Right ventricle myocardium inferior (tissue), 1 donor: ENCODE results near the gene ADORA2A. TPM values are rescaled to one million over a fixed set of nuclear protein-coding genes. Genes with fewer than 3 reads are reported as not detected.

ENCODE experiments used
- ATAC-seq: fragments of 200-7000 bp; cut with Tn5 transposase; one replicate; pipeline ENCODE4 v1.9.1; 2020; ENCODE audit warnings: mild to moderate bottlenecking, moderate library complexity
- DNase-seq: peaks from one replicate; pipeline ENCODE4 v3.0.0; 2021; ENCODE audit errors: missing footprints
- intact Hi-C: fragments of 100-400 bp; cut with DNase I; formaldehyde crosslinking; loops from one replicate; pipeline ENCODE4 v1.11.0; 2022
- total RNA-seq: library from RNA; stranded (reverse); fragmentation: NEBNext Ultra II Directional; extraction: Animal tissue kit (Norgen Biotek cat#: 25700); gene quantifications from one replicate; pipeline ENCODE4 v1.2.1, GENCODE V29; 2021
- donor health status: DM: no; HTN: yes; CAD: no; lungs with severe emphysema.

The ADORA2A gene
- total RNA-seq, 1 donor from 2014 or later = 4.3 TPM

- no peak for ATAC-seq
- intact Hi-C loops = no loop called here
- DNase-seq = no peak
Observed at GRCh38 chr22:24401931-24402367, 25.4 kb upstream of the ADORA2A start.

DNA sequence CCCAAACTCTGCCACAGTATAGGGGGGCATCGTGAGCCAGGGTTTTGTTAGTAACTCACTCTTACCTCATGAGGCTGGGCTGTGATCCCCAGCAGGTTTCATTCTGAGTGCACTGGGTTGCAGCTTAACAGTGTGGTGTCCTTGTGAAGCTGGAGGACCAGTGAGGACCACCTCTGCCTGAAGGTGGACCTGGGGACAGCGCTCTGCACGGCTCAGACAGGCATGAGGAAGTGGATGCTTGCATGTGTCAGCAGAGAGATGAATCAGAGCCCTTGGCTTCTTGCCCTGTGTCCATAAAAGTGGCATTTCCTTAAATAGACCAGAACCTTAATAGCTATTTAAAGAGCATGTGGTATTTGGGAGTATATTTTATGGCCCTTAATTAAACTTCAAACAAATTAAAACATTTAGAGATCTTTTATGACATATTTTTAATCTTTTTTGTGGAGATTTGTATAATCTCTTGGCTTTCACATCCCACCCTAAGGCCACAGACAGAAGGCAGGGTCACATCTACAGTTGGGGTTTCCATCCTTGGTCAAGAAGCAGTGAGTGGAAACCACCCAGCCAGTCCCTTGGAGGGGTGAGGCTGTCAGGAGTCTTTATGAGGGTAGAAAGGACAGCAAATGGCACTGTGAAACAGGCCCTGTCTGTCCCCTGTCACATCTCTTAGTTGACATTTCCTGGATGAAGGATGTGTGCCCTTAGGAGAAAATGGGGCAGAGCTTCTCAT is 24.8 kb upstream of the ADORA2A start:
- peak; percentile 87 for ATAC-seq
- intact Hi-C loops = no loop called here

GRCh38 chr22:24403346-24403745 is 24.1 kb upstream of the ADORA2A start:
- intact Hi-C loops = no loop called here
- ATAC-seq (no peak), DNase-seq (no peak)

More for the DNA sequence above, 24.8 kb upstream of the ADORA2A start:
- DNase-seq = peak; percentile 72

GRCh38 chr22:24404561-24405275 is 22.7 kb upstream of the ADORA2A start:
- DNase-seq (no peak), ATAC-seq (no peak)
- intact Hi-C loops = loop anchor here (5.0 kb wide), 1 partner anchor 62 kb away; no protein-coding TSS in a partner anchor

DNA sequence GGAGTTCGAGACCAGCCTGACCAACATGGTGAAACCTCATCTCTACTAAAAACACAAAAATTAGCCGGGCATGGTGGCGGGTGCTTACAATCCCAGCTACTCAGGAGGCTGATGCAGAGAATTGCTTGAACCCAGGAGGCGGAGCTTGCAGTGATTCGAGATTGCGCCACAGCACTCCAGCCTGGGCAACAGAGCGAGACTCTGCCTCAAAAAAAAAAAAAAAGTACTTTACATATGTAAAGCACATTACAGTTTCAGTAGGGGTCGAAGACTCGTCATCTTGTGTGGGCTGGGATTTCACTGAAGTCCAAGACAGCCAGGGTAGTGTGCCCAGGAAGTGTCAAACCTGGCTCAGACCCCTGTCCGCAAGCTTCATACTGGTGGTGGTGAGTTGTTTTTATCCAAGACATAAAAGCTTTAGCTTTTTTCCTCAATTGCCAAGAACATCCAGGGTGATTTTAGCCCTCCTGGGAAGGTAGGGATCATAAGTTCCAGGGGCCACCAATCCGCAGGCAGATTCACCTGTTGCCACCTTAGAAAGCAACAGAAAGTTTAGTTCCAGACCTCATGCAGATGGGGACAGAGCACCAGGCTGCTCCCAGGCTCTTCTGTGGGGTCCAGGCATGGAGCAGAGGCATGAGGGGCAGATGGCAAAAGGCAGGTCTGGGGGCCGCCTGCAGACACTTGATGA is 21.6 kb upstream of the ADORA2A start:
- DNase-seq (no peak), ATAC-seq (no peak)
- intact Hi-C loops = loop anchor here (5.0 kb wide), 1 partner anchor 63 kb away; no protein-coding TSS in a partner anchor

DNA sequence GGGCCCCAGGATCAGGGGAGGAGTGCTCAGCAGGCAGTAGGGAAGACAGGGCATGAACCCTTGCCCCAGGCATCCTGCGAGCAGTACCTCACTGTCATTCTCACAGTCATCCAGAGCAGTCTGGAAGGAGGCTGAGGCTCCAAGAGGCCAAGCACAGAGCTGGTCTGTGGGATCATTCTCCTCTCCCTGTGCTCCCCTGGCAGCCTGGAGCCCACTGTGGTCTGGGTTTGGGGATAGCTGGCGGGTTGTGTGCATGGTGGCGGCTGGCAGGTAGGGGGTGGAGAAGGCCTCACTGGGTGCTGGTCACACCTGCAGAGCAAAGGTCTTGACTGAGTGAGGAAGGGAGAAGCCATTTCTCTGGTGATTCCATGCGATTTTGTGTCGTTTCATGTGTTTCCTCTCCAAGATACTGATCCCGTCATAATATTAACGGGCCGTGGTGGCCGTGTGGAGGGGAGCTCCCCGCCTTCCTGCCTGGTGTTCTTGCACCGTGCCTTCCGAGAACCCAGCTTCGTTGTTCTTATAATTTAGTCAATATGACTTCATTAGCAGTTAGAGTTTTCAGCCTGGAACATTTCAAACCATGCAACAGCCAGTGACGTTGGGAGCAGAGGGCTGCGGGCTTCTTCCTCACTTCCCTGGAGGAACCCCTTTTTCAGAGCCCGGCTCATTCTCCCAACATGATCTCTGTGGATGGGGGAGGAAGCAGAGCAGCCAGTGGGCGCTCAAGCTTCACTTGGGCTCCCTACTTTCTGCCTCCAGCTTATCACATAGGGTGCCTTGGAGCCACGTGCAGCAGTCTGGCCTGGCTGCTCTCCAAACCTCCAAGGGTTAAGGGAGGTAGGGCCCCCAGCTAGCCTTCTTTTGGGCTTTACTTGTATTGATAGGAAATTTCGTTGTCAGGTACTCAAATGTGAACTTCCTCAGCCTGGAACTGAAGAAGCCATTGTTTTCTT is 20.8 kb upstream of the ADORA2A start:
- DNase-seq = no peak
- intact Hi-C loops = loop anchor here (5.0 kb wide), 1 partner anchor 64 kb away; no protein-coding TSS in a partner anchor
- no peak for ATAC-seq

DNA sequence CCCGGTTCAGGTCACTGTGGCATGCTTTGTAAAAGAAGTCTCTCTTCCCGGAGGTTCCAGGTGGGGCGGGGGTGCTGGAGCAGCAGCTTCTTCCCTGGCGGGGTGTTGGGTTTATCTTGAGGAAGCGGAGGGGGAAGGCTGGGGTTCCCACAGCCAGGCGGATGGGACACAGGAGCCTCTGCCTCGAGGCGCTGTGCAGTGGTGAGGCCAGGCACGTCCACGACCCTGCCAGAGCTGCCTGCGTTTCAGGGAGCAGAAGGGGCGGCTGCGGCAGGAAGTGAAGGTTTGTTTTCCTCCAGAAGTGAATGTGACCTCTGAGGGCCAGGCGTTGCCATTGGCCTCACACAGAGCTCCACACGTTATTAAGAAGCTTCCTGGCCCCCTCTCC is 20.1 kb upstream of the ADORA2A start:
- ATAC-seq = no peak
- no peak for DNase-seq
- intact Hi-C loops = loop anchor here (5.0 kb wide), 1 partner anchor 65 kb away; no protein-coding TSS in a partner anchor

DNA sequence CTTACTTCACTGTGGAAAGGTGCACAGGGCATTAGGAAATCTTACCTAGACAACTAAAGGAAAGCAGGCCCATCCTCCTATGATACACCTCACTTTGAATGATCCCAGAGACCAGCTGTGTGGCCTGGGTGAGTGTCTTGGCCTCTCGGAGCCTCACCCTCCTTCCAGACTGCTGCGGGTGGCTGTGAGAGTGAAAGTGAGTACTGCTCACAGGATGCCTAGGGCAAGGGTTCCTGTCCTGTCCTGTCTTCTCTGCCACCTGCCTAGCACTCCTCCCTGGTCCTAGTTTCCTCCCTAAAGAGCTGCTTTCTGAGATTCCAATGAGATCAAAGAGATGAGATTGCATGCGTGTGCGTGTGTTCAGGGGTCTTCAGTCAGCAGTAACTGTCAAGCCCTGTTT is 19.5 kb upstream of the ADORA2A start:
- ATAC-seq (no peak), DNase-seq (no peak)
- intact Hi-C loops = loop anchor here (5.0 kb wide), 1 partner anchor 66 kb away; no protein-coding TSS in a partner anchor

GRCh38 chr22:24408630-24409029 is 18.8 kb upstream of the ADORA2A start:
- DNase-seq (no peak), ATAC-seq (no peak)
- intact Hi-C loops = loop anchor here (5.0 kb wide), 1 partner anchor 66 kb away; no protein-coding TSS in a partner anchor

GRCh38 chr22:24409707-24410106 is 17.7 kb upstream of the ADORA2A start:
- ATAC-seq (no peak), DNase-seq (no peak)
- intact Hi-C loops = loop anchor here (5.0 kb wide), 1 partner anchor 67 kb away; no protein-coding TSS in a partner anchor

- intact Hi-C loops = no loop called here
- ATAC-seq (no peak), DNase-seq (no peak)
Observed at GRCh38 chr22:24410110-24410856, 17.1 kb upstream of the ADORA2A start.

- ATAC-seq (no peak), DNase-seq (no peak)
- intact Hi-C loops = no loop called here
Observed at GRCh38 chr22:24411256-24412004, 16.0 kb upstream of the ADORA2A start.

DNA sequence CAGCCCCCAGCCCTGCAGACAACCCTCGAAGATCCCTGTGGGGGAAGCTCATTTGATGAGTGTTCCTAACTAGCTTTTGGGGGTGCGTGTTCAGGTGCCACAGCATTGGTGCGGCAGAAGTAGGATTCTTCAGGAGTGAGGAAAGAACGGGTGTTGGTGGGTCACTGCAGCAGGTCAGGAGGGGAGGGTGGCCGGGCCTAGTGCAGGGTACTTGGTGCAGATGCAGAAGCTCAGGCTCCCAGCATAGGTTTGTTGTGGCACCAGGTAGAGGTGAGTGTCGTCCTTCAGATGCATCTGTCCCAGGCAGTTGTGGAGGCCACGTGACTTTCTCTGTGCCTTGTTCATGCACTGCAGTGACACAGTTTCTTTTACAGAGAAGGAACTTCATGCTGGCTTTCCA is 15.1 kb upstream of the ADORA2A start:
- DNase-seq (no peak), ATAC-seq (no peak)
- intact Hi-C loops = no loop called here

GRCh38 chr22:24413271-24413670 is 14.1 kb upstream of the ADORA2A start:
- intact Hi-C loops = no loop called here
- no peak for DNase-seq
- no peak for ATAC-seq

DNA sequence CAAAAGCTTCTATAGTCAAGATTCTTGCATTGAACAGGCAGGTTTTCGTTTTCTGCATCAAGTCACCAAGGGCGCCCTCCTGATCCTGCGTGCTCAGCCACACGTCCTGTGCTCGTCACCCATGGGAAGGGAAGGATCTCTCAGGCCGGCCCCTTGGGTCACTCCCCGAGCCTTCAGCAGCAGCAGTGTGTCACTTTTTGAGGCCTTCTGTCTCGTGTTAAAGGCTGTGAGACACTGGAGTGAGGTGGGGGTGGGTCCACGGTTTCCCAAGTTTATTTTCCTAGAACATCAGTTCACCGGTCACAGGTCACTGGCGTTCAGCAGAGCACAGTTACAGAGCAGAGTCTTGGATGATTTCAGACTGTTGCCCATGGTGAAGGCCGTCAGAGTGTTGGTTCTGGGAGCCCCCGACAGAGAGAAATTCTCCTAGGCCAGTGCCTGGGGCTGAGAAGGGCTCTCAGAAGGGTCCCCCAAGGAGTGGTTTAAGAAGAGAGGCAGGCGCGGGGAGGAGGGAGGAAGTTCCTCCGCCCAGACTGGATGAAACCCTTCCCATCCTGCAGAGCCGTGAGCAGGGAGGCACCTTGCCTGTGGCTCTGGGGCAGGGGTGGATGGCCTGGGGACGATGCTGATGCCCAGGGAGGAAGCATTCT is 13.5 kb upstream of the ADORA2A start:
- DNase-seq (no peak), ATAC-seq (peak; percentile 32)
- intact Hi-C loops = no loop called here

DNA sequence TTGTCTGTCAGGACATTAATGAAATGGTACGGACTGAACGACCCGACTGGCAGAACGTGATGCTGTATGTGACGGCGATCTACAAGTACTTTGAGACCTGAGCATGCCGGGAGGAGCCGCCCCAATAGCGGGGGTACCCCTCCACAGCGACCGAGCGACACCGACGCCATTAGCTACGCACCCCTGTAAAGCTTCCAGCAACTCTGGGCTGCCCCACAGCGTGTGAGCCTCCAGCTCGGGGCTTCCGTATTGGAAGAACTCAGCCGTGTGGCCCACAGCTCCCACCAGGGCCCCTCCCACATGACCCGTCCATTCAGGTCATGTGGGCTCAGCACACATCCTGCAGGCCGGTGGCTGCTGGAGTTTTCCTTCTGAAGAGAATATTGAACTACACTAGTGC is 12.9 kb upstream of the ADORA2A start:
- intact Hi-C loops = no loop called here
- no peak for DNase-seq
- ATAC-seq = no peak
